Mononuclear cell (primary cell): ENCODE measurements around the gene SRPK2. TPM values are rescaled to one million over a fixed set of nuclear protein-coding genes. Genes with fewer than 3 reads are reported as not detected.

Experiments
- H3K27me3 ChIP-seq: 2 replicates; pipeline ENCODE4 v1.6.0; 2011; ENCODE audit warnings: low read length, control low read depth; ENCODE audit not compliant: insufficient read depth
- H3K4me1 ChIP-seq: 2 replicates; pipeline ENCODE4 v1.5.1; 2011; ENCODE audit warnings: mild to moderate bottlenecking, low read length, control low read depth; ENCODE audit not compliant: insufficient read depth
- H3K4me3 ChIP-seq: 2 replicates; pipeline ENCODE4 v1.5.1; 2011; ENCODE audit warnings: mild to moderate bottlenecking, low read length, moderate library complexity
- H3K9me3 ChIP-seq: 2 replicates; pipeline ENCODE4 v1.5.1; 2011; ENCODE audit warnings: low read depth, mild to moderate bottlenecking, control low read depth, low read length
- total RNA-seq: library from RNA; depleted of rRNA; stranded (reverse); fragments of >200 nt; gene quantifications from one replicate; pipeline ENCODE4 v1.2.3, GENCODE V29; 2012

SRPK2 gene
- total RNA-seq, 1 donor: 41.9 TPM

DNA sequence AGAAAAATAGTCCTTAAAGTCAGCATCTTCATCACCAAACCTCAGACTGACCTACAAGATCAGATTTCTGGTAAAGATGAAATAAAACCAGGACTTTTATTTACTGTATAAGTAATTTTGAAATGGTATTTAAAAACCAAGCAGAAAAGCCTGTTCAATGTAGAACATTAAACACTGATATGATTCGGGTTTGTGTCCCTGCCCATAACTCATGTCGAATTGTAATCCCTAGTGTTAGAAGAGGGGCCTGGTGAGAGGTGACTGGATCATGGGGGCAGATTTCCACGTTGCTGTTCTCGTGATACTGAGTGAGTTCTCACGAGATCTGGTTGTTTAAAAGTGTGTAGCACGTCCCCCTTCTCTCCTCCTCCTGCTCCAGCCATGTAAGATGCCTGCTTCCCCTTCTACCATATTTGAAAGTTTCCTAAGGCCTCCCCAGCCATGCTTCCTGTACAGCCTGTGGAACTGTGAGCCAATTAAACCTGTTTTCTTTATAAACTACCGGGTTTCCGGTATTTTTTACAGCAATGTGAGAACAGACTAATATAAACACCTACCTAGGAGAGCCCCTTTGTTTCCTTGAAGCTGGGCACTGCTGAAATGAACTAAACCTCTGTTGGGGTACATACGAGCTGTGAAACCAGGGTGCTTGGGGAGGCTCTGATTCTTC is 254.6 kb downstream of the SRPK2 start:
- Histone ChIP-seq H3K4me1 (no peaks in the 10 kb centered on the region), H3K4me3 (no peak overlapping the region), H3K9me3 (no peaks in the 10 kb centered on the region), H3K27me3 (no peaks in the 10 kb centered on the region)

GRCh38 chr7:105133358-105133757 is 255.4 kb downstream of the SRPK2 start:
- Histone ChIP-seq H3K9me3 (no peaks in the 10 kb centered on the region), H3K27me3 (no peaks in the 10 kb centered on the region), H3K4me1 (no peaks in the 10 kb centered on the region), H3K4me3 (no peak overlapping the region)

DNA sequence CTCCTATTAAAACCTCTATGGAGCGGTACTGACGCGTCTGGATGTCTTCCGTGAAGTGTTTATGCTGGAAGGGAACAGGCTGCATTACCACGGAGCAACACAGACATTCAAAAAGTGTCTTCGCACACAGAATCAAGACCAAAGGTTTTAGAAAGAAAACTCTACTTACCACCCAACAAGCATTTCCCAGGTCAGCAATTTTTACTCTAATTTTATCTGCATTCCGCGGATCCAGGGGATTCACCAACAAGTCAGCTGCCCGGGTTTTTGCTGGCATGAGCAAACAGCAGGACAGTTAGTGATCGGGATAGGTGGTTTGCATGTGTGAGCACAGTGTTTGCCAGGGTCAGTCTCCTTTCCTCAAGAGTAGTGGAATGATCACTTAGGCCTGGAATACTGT is 255.9 kb downstream of the SRPK2 start:
- no peaks in the 10 kb centered on the region for H3K27me3 ChIP-seq
- H3K4me1 ChIP-seq: no peaks in the 10 kb centered on the region
- H3K9me3 ChIP-seq: no peaks in the 10 kb centered on the region
- no peak overlapping the region for H3K4me3 ChIP-seq

- H3K4me1 ChIP-seq: no peaks in the 10 kb centered on the region
- no peaks in the 10 kb centered on the region for H3K27me3 ChIP-seq
- no peak overlapping the region for H3K4me3 ChIP-seq
- H3K9me3 ChIP-seq: no peaks in the 10 kb centered on the region
Observed at GRCh38 chr7:105132335-105132734, 256.4 kb downstream of the SRPK2 start.

- Histone ChIP-seq H3K4me3 (no peak overlapping the region), H3K27me3 (no peaks in the 10 kb centered on the region), H3K9me3 (no peaks in the 10 kb centered on the region), H3K4me1 (no peaks in the 10 kb centered on the region)
Observed at GRCh38 chr7:105131890-105132289, 256.8 kb downstream of the SRPK2 start.

- H3K9me3 ChIP-seq: no peaks in the 10 kb centered on the region
- no peak overlapping the region for H3K4me3 ChIP-seq
- H3K4me1 ChIP-seq: no peaks in the 10 kb centered on the region
- H3K27me3 ChIP-seq: no peaks in the 10 kb centered on the region
Observed at GRCh38 chr7:105131033-105131656, 257.6 kb downstream of the SRPK2 start.

DNA sequence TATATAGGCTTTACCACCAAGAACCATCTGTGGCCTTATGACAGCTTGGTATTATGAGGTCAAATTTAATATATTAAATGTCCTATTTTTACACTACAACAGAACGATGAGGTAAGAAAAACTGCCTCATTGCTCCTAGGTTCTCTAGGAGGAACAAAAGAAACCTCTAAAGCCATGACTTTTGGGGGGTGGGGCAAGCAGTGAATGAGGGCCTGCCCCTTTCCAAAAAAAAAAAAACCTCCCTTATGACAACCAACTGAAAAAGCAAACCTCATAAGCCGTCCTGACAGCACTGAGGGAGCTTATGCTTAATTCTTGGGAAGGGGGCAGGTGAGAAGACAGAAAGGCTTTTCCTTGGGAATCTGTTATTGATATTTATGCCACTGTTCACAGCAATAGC is 258.1 kb downstream of the SRPK2 start:
- no peak overlapping the region for H3K4me3 ChIP-seq

DNA sequence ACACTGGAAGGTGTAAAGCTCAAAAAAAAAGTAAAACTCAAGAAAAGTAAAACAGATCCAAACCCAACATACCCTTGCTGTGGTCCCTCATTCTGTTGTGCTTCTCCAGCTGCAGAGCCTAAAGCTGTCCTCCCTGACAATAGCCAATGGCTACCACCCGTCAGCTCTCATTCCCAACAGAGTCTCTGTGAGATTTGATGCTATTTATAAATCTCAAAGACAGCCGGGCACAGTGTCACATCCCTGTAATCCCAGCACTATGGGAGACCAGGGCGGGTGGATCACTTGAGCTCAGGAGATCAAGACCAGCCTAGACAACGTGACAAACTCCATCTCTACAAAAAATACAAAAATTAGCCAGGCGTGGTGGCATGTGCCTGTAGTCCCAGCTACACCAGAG is 258.7 kb downstream of the SRPK2 start:
- Histone ChIP-seq H3K4me1 (no peaks in the 10 kb centered on the region), H3K4me3 (no peak overlapping the region), H3K27me3 (no peaks in the 10 kb centered on the region), H3K9me3 (no peaks in the 10 kb centered on the region)

More for the DNA sequence above, 258.1 kb downstream of the SRPK2 start:
- H3K27me3 ChIP-seq: no peaks in the 10 kb centered on the region
- no peaks in the 10 kb centered on the region for H3K4me1 ChIP-seq
- no peaks in the 10 kb centered on the region for H3K9me3 ChIP-seq

GRCh38 chr7:105127179-105127578 is 261.5 kb downstream of the SRPK2 start:
- H3K27me3 ChIP-seq: no peaks in the 10 kb centered on the region
- H3K9me3 ChIP-seq: no peaks in the 10 kb centered on the region
- no peak overlapping the region for H3K4me3 ChIP-seq
- no peaks in the 10 kb centered on the region for H3K4me1 ChIP-seq

GRCh38 chr7:105126436-105126975 is 262.2 kb downstream of the SRPK2 start:
- H3K9me3 ChIP-seq: no peaks in the 10 kb centered on the region
- no peaks in the 10 kb centered on the region for H3K4me1 ChIP-seq
- no peak overlapping the region for H3K4me3 ChIP-seq
- no peaks in the 10 kb centered on the region for H3K27me3 ChIP-seq

GRCh38 chr7:105125745-105126144 is 263.0 kb downstream of the SRPK2 start:
- H3K4me3 ChIP-seq: no peak overlapping the region

DNA sequence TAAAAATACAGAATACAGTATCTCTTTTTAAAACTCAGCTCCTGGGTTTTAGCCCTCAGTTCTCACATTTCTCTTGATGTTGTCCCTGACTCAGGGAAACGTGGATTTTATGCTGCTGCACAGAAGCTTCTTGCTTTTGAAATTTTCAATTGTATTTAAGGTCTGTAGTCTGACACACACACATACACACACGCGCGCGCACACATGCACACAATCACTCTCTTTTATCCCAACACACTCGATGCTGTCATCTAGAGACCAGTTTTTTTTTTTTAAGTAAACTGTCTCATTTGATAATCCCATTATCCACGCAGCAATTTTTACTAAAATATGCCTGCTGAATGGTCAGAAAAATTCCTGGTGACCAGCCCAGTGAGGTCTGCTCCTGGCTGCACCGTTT is 266.1 kb downstream of the SRPK2 start:
- H3K4me1 ChIP-seq: no peaks in the 10 kb centered on the region
- H3K27me3 ChIP-seq: no peaks in the 10 kb centered on the region
- H3K4me3 ChIP-seq: no peak overlapping the region
- H3K9me3 ChIP-seq: no peaks in the 10 kb centered on the region

More at GRCh38 chr7:105125745-105126144, 263.0 kb downstream of the SRPK2 start:
- Histone ChIP-seq H3K27me3 (no peaks in the 10 kb centered on the region), H3K9me3 (no peaks in the 10 kb centered on the region), H3K4me1 (no peaks in the 10 kb centered on the region)

GRCh38 chr7:105118612-105119600 is 269.8 kb downstream of the SRPK2 start:
- Histone ChIP-seq H3K4me1 (no peaks in the 10 kb centered on the region), H3K9me3 (no peaks in the 10 kb centered on the region), H3K27me3 (no peaks in the 10 kb centered on the region), H3K4me3 (no peak overlapping the region)

GRCh38 chr7:105112440-105113418 is 276.0 kb downstream of the SRPK2 start:
- Histone ChIP-seq H3K4me1 (no peaks in the 10 kb centered on the region), H3K27me3 (no peaks in the 10 kb centered on the region), H3K9me3 (no peaks in the 10 kb centered on the region), H3K4me3 (no peak overlapping the region)
